GM21515 (cell line): ENCODE measurements around the gene TAS2R39.
"Not testable (repeated sequence)": the region's sequence is repeated elsewhere in the genome, so short reads cannot be mapped to it uniquely, and the experiment has no call there.

Experiments
- ATAC-seq: cut with Tn5 transposase; IDR thresholded peaks from one replicate; pipeline ENCODE4 v1.9.1; 2021; ENCODE audit not compliant: unreplicated experiment

TAS2R39 gene

GRCh38 chr7:143183024-143183423 lies at the start of gene TAS2R39:
TSS of gene TAS2R39 (plus strand) at chr7:143183419. CDS start at chr7:143183419, 0 bp downstream.
- no peak for ATAC-seq

- no peak for ATAC-seq
These were observed 36.1 kb upstream of the TAS2R39 start for GRCh38 chr7:143147070-143147469.

GRCh38 chr7:143148050-143148449 lies 35.2 kb upstream of the TAS2R39 start:
- no peak for ATAC-seq

- no peak for ATAC-seq
These were observed 34.6 kb upstream of the TAS2R39 start for GRCh38 chr7:143148651-143149050.

GRCh38 chr7:143150696-143151095 lies 32.5 kb upstream of the TAS2R39 start:
- ATAC-seq: not testable (repeated sequence)

- ATAC-seq: not testable (repeated sequence)
These were observed 24.6 kb upstream of the TAS2R39 start for GRCh38 chr7:143158617-143159016.

GRCh38 chr7:143171697-143172096 lies 11.5 kb upstream of the TAS2R39 start:
- no peak for ATAC-seq

- no peak for ATAC-seq
These were observed 10.9 kb upstream of the TAS2R39 start for GRCh38 chr7:143172354-143172753.

GRCh38 chr7:143176128-143176527 lies 7.1 kb upstream of the TAS2R39 start:
- ATAC-seq: no peak

GRCh38 chr7:143177374-143178119 lies 5.7 kb upstream of the TAS2R39 start:
- ATAC-seq: no peak

- ATAC-seq: not testable (repeated sequence)
These were observed 2.4 kb upstream of the TAS2R39 start for GRCh38 chr7:143180771-143181170.

GRCh38 chr7:143181349-143181748 lies 1.9 kb upstream of the TAS2R39 start:
- no peak for ATAC-seq

GRCh38 chr7:143185551-143185950 lies 2.3 kb downstream of the TAS2R39 start:
- ATAC-seq: no peak

- ATAC-seq: no peak
These were observed 5.8 kb downstream of the TAS2R39 start for GRCh38 chr7:143188994-143189393.

GRCh38 chr7:143193880-143194279 lies 10.7 kb downstream of the TAS2R39 start:
- ATAC-seq: no peak

- ATAC-seq: no peak
These were observed 15.8 kb downstream of the TAS2R39 start for GRCh38 chr7:143199040-143199439.

- no peak for ATAC-seq
These were observed 18.9 kb downstream of the TAS2R39 start for GRCh38 chr7:143202161-143202560.

- no peak for ATAC-seq
These were observed 20.2 kb downstream of the TAS2R39 start for GRCh38 chr7:143203386-143203785.

GRCh38 chr7:143205560-143206293 lies 22.5 kb downstream of the TAS2R39 start:
- ATAC-seq: peak; percentile 78

GRCh38 chr7:143210541-143210940 lies 27.3 kb downstream of the TAS2R39 start:
- ATAC-seq: no peak

- ATAC-seq: not testable (repeated sequence)
These were observed 30.3 kb downstream of the TAS2R39 start for GRCh38 chr7:143213478-143213877.
